HCT116 (cell line): ENCODE results near the gene PDE7B. TPM values are rescaled to one million over a fixed set of nuclear protein-coding genes. Genes with fewer than 3 reads are reported as not detected.

ENCODE experiments used
- ATAC-seq: fragments of 200-7000 bp; cut with Tn5 transposase; 2 replicates; pipeline ENCODE4 v1.9.1; 2020; ENCODE audit warnings: mild to moderate bottlenecking, moderate library complexity
- BruUV-seq: library from RNA; stranded (reverse); fragments of 400-500 nt; replicated peaks from 2 replicates; lab custom pipeline; 2021; lab: Mats Ljungman, UMichigan
- CTCF ChIA-PET: fragments of 300-600 bp; sonication (Branson Sonifier 250); formaldehyde crosslinking; loops from one replicate; lab custom pipeline; 2021; ENCODE audit warnings: antibody characterized with exemption; lab: Charles Lee
- POLR2A ChIA-PET: fragments of 300-600, 350-600 bp; sonication (Branson Sonifier 250); formaldehyde crosslinking; loops from one replicate; lab custom pipeline; 2021; ENCODE audit warnings: antibody characterized with exemption; lab: Charles Lee
- RAD21 ChIA-PET, 2 experiments: fragments of 300-600 bp; sonication (Branson Sonifier 250); formaldehyde crosslinking; loops; one replicate each; lab custom pipeline; 2023; ENCODE audit warnings: low total read pairs in 2 of 2; ENCODE audit not compliant: uncharacterized antibody in 2 of 2, unreplicated experiment in 2 of 2, low non-redundant PET in 1 of 2; lab: Charles Lee
- DNase-seq: peaks from one replicate; pipeline ENCODE4 v3.0.0-alpha.2; 2010; ENCODE audit warnings: low read depth, low spot score
- H2AFZ ChIP-seq: fragments of 200-600 bp; shearing (Covaris generic), sonication (generic); 2 replicates; pipeline ENCODE4 v1.6.1; 2017; ENCODE audit warnings: low read depth, mixed run types, mixed read lengths, antibody characterized with exemption, low read length; ENCODE audit not compliant: poor library complexity, severe bottlenecking
- H3K27ac ChIP-seq: 2 replicates; pipeline ENCODE4 v1.5.1; 2012; ENCODE audit warnings: low read depth, low read length
- H3K27me3 ChIP-seq: fragments of 200-600 bp; sonication (generic); 2 replicates; pipeline ENCODE4 v1.6.1; 2016; ENCODE audit warnings: mixed run types, low read length, mixed read lengths; ENCODE audit not compliant: insufficient read depth
- H3K36me3 ChIP-seq, 2 experiments: fragments of 200-500 bp in 1 of 2; fragments of 200-600 bp in 1 of 2; sonication (Bioruptor generic) in 1 of 2; sonication (generic) in 1 of 2; 2 replicates each; pipeline versions ENCODE4 v1.5.1 to v1.6.1; 2014 to 2016; ENCODE audit warnings: low read length in 2 of 2, inconsistent platforms in 1 of 2, mixed read lengths in 1 of 2, mixed run types in 1 of 2; ENCODE audit not compliant: insufficient read depth in 2 of 2, control insufficient read depth in 1 of 2
- H3K4me1 ChIP-seq, 2 experiments: fragments of 200-600 bp in 1 of 2; sonication (generic) in 1 of 2; 2 replicates each; pipeline versions ENCODE4 v1.5.1 to v1.6.1; 2012 to 2017; ENCODE audit warnings: low read length in 2 of 2, inconsistent platforms in 1 of 2, mild to moderate bottlenecking in 1 of 2, mixed read lengths in 1 of 2, mixed run types in 1 of 2, moderate library complexity in 1 of 2; ENCODE audit not compliant: insufficient read depth in 2 of 2, control insufficient read depth in 1 of 2
- H3K4me2 ChIP-seq: fragments of 200-600 bp; sonication (generic); 2 replicates; pipeline ENCODE4 v1.6.1; 2017; ENCODE audit warnings: mixed run types, low read length, mixed read lengths
- H3K4me3 ChIP-seq, 2 experiments: fragments of 200-600 bp in 1 of 2; sonication (generic) in 1 of 2; replicated peaks in 1 of 2; 2 replicates each; pipeline ENCODE4 v1.5.1; 2011 to 2016; ENCODE audit warnings: low read length in 2 of 2, control low read depth in 1 of 2, low read depth in 1 of 2, mild to moderate bottlenecking in 1 of 2, mixed read lengths in 1 of 2, mixed run types in 1 of 2
- H3K79me2 ChIP-seq: fragments of 200-600 bp; sonication (generic); 2 replicates; pipeline ENCODE4 v1.6.1; 2017; ENCODE audit warnings: mild to moderate bottlenecking, mixed run types, low read length, moderate library complexity, mixed read lengths; ENCODE audit not compliant: insufficient read depth
- H3K9ac ChIP-seq: fragments of 200-600 bp; sonication (generic); 2 replicates; pipeline ENCODE4 v1.6.1; 2016; ENCODE audit warnings: low read length, mixed read lengths
- H3K9me2 ChIP-seq: fragments of 200-600 bp; sonication (generic), shearing (Covaris generic); 2 replicates; pipeline ENCODE4 v1.6.1; 2017; ENCODE audit warnings: mixed run types, mild to moderate bottlenecking, moderate library complexity; ENCODE audit not compliant: insufficient read depth
- H3K9me3 ChIP-seq, 2 experiments: fragments of 200-500 bp in 1 of 2; fragments of 200-600 bp in 1 of 2; sonication (Bioruptor generic) in 1 of 2; sonication (generic) in 1 of 2; 2 replicates each; pipeline ENCODE4 v1.6.1; 2014 to 2017; ENCODE audit warnings: low read length in 2 of 2, mixed read lengths in 2 of 2, inconsistent platforms in 1 of 2, low read depth in 1 of 2, mild to moderate bottlenecking in 1 of 2, mixed run types in 1 of 2, moderate library complexity in 1 of 2; ENCODE audit not compliant: control insufficient read depth in 1 of 2, insufficient read depth in 1 of 2
- H4K20me1 ChIP-seq: fragments of 200-600 bp; sonication (generic), shearing (Covaris generic); 2 replicates; pipeline ENCODE4 v1.6.1; 2017; ENCODE audit warnings: mixed run types, mild to moderate bottlenecking, moderate library complexity; ENCODE audit not compliant: insufficient read depth
- EZH2 ChIP-seq: fragments of 200-600 bp; sonication (generic); IDR thresholded peaks from 2 replicates; pipeline ENCODE4 v1.6.1; 2017; ENCODE audit warnings: antibody characterized with exemption, mixed run types
- JUND ChIP-seq: IDR thresholded peaks from 2 replicates; pipeline ENCODE4 v1.6.1; 2012
- SIN3A ChIP-seq: IDR thresholded peaks from 2 replicates; pipeline ENCODE4 v1.6.1; 2012; ENCODE audit warnings: low read depth
- SP1 ChIP-seq: IDR thresholded peaks from 2 replicates; pipeline ENCODE4 v1.6.1; 2012; ENCODE audit warnings: low read depth
- SRF ChIP-seq: IDR thresholded peaks from 2 replicates; pipeline ENCODE4 v1.6.1; 2012; ENCODE audit warnings: low read depth
- intact Hi-C: fragments of 100-400 bp; cut with micrococcal nuclease; formaldehyde crosslinking; loops from 2 replicates; pipeline ENCODE4 v1.10.0; 2022
- total RNA-seq: library from RNA; stranded (reverse); gene quantifications from one replicate; pipeline ENCODE4 v1.2.1, GENCODE V29; 2021; ENCODE audit not compliant: unreplicated experiment
- TF ChIP-seq, protein P1 (sequence below): IDR thresholded peaks from 2 replicates; pipeline ENCODE4 v1.6.1; 2012
- TF ChIP-seq, protein P2 (sequence below): IDR thresholded peaks from 2 replicates; pipeline ENCODE4 v1.6.1; 2011; ENCODE audit warnings: mild to moderate bottlenecking, low read length, moderate library complexity; ENCODE audit not compliant: insufficient replicate concordance; ENCODE audit errors: extremely low read depth
- TF ChIP-seq, protein P3 (sequence below): IDR thresholded peaks from 2 replicates; pipeline ENCODE4 v1.6.1; 2012; ENCODE audit warnings: low read depth

PDE7B gene
- total RNA-seq, 1 experiment from 2014 or later, result 0.61 TPM

DNA sequence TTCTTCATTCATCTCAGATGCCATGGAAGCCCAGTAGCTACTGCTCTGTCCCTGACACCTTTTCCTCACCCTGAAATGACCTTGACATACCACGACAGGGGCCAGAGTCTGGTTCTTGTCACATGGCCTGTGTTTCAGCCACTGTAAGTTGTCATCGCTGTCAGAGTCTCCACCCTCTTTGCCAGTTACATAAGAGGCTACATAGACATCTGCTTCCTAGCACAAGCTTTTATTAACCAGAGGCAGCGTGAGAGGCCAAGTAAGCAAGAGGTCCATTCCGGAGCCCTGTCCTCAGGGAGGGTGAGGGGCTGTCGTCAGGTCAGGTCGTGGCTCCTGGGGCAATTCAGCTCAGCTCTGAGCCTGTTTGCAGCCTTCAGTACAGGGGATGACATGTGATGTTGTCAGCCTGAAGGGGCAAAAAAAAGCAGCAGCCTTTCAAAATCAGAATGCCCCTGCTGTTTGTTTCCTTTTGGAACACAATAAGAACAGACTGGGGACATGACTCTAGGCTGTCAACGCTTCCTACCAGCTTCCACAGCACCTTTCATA, 252.3 kb downstream of the PDE7B start:
- H3K36me3 ChIP-seq, result no peaks in the 10 kb centered on the region
- intact Hi-C loops, result no loop called here
- no TSS peak for BruUV-seq
- no peaks in the 10 kb centered on the region for H3K27me3 ChIP-seq
- no peak overlapping the region for H3K9ac ChIP-seq
- H3K27ac ChIP-seq, result no peak overlapping the region
- ATAC-seq (no peak), DNase-seq (no peak)
- no peaks in the 10 kb centered on the region for H3K79me2 ChIP-seq
- H4K20me1 ChIP-seq, result no peaks in the 10 kb centered on the region
- ChIA-PET RAD21 (no interaction called here), POLR2A (no interaction called here), CTCF (no interaction called here)
- no peaks in the 10 kb centered on the region for H3K9me2 ChIP-seq
- no peak overlapping the region for H2AFZ ChIP-seq
- H3K9me3 ChIP-seq, result no peaks in the 10 kb centered on the region
- H3K4me1 ChIP-seq, result no peaks in the 10 kb centered on the region
- H3K4me2 ChIP-seq, result no peak overlapping the region
- no peak overlapping the region for H3K4me3 ChIP-seq
- TF ChIP-seq JUND (no peak), EZH2 (no peak), SP1 (no peak), SIN3A (no peak), SRF (no peak)
- TF ChIP-seq, protein P1, sequence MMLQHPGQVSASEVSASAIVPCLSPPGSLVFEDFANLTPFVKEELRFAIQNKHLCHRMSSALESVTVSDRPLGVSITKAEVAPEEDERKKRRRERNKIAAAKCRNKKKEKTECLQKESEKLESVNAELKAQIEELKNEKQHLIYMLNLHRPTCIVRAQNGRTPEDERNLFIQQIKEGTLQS, result no peak
- TF ChIP-seq, protein P2, sequence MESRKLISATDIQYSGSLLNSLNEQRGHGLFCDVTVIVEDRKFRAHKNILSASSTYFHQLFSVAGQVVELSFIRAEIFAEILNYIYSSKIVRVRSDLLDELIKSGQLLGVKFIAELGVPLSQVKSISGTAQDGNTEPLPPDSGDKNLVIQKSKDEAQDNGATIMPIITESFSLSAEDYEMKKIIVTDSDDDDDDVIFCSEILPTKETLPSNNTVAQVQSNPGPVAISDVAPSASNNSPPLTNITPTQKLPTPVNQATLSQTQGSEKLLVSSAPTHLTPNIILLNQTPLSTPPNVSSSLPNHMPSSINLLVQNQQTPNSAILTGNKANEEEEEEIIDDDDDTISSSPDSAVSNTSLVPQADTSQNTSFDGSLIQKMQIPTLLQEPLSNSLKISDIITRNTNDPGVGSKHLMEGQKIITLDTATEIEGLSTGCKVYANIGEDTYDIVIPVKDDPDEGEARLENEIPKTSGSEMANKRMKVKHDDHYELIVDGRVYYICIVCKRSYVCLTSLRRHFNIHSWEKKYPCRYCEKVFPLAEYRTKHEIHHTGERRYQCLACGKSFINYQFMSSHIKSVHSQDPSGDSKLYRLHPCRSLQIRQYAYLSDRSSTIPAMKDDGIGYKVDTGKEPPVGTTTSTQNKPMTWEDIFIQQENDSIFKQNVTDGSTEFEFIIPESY, result no peak
- TF ChIP-seq, protein P3, sequence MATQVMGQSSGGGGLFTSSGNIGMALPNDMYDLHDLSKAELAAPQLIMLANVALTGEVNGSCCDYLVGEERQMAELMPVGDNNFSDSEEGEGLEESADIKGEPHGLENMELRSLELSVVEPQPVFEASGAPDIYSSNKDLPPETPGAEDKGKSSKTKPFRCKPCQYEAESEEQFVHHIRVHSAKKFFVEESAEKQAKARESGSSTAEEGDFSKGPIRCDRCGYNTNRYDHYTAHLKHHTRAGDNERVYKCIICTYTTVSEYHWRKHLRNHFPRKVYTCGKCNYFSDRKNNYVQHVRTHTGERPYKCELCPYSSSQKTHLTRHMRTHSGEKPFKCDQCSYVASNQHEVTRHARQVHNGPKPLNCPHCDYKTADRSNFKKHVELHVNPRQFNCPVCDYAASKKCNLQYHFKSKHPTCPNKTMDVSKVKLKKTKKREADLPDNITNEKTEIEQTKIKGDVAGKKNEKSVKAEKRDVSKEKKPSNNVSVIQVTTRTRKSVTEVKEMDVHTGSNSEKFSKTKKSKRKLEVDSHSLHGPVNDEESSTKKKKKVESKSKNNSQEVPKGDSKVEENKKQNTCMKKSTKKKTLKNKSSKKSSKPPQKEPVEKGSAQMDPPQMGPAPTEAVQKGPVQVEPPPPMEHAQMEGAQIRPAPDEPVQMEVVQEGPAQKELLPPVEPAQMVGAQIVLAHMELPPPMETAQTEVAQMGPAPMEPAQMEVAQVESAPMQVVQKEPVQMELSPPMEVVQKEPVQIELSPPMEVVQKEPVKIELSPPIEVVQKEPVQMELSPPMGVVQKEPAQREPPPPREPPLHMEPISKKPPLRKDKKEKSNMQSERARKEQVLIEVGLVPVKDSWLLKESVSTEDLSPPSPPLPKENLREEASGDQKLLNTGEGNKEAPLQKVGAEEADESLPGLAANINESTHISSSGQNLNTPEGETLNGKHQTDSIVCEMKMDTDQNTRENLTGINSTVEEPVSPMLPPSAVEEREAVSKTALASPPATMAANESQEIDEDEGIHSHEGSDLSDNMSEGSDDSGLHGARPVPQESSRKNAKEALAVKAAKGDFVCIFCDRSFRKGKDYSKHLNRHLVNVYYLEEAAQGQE, result no peak
- TF ChIP-seq, all 23 proteins: peak for 0
